ENCODE results near the gene NOP58.
"Not testable (repeated sequence)": the region's sequence is repeated elsewhere in the genome, so short reads cannot be mapped to it uniquely, and the experiment has no call there.

Gene NOP58

GRCh38 chr2:202265467-202266277 lies at the start of gene NOP58:
NOP58 (plus strand) TSS chr2:202265763; CDS start chr2:202265942, 179 bp downstream.
- DNase-seq, result peak; percentile 84

- no peak for DNase-seq
These were observed 43.7 kb upstream of the NOP58 start for GRCh38 chr2:202221873-202222272.

GRCh38 chr2:202237787-202238233 lies 27.8 kb upstream of the NOP58 start:
- DNase-seq, result peak; percentile 12

- peak; percentile 77 for DNase-seq
These were observed 27.0 kb upstream of the NOP58 start, which contains the start of gene SUMO1 for GRCh38 chr2:202238234-202239197. SUMO1 (minus strand) TSS chr2:202238597; CDS start chr2:202238451, 146 bp downstream.

- DNase-seq, result not testable (repeated sequence)
These were observed 17.9 kb upstream of the NOP58 start for GRCh38 chr2:202247710-202248109.

- no peak for DNase-seq
These were observed 15.9 kb upstream of the NOP58 start for GRCh38 chr2:202249521-202250253.

GRCh38 chr2:202251494-202251893 lies 14.1 kb upstream of the NOP58 start:
- DNase-seq, result no peak

- DNase-seq, result no peak
These were observed 4.0 kb upstream of the NOP58 start for GRCh38 chr2:202261531-202261930.

- DNase-seq, result no peak
These were observed 1.9 kb downstream of the NOP58 start for GRCh38 chr2:202267495-202267894.

- DNase-seq, result no peak
These were observed 4.0 kb downstream of the NOP58 start for GRCh38 chr2:202269585-202269984.

- DNase-seq, result no peak
These were observed 4.9 kb downstream of the NOP58 start for GRCh38 chr2:202270487-202270886.

- DNase-seq, result not testable (repeated sequence)
These were observed 10.6 kb downstream of the NOP58 start for GRCh38 chr2:202276078-202276720.

GRCh38 chr2:202278036-202278760 lies 12.6 kb downstream of the NOP58 start:
- no peak for DNase-seq

GRCh38 chr2:202278944-202279343 lies 13.4 kb downstream of the NOP58 start:
- no peak for DNase-seq

GRCh38 chr2:202286595-202286994 lies 21.0 kb downstream of the NOP58 start:
- DNase-seq, result no peak

GRCh38 chr2:202289394-202290204 lies 24.0 kb downstream of the NOP58 start:
- DNase-seq, result no peak

- no peak for DNase-seq
These were observed 24.8 kb downstream of the NOP58 start for GRCh38 chr2:202290316-202290715.

- no peak for DNase-seq
These were observed 25.4 kb downstream of the NOP58 start for GRCh38 chr2:202290970-202291369.

- DNase-seq, result no peak
These were observed 34.1 kb downstream of the NOP58 start for GRCh38 chr2:202299712-202300111.

- no peak for DNase-seq
These were observed 40.5 kb downstream of the NOP58 start for GRCh38 chr2:202306034-202306433.

- no peak for DNase-seq
These were observed 42.1 kb downstream of the NOP58 start for GRCh38 chr2:202307690-202308089.

All from KG1 (cell line).